Hepatocyte (in vitro differentiated cells): ENCODE data around the gene EFL1. TPM values are rescaled to one million over a fixed set of nuclear protein-coding genes. Genes with fewer than 3 reads are reported as not detected.

Source experiments
- DNase-seq: peaks from one replicate; pipeline ENCODE4 v3.0.0-alpha.2; 2016; ENCODE audit warnings: low spot score
- H2AFZ ChIP-seq: fragments of 200-600 bp; sonication (generic); 2 replicates; pipeline ENCODE4 v1.6.0; 2016; ENCODE audit warnings: antibody characterized with exemption, mild to moderate bottlenecking
- H3K27ac ChIP-seq: fragments of 200-600 bp; sonication (generic); 2 replicates; pipeline ENCODE4 v1.5.1; 2016; ENCODE audit warnings: mild to moderate bottlenecking
- H3K27me3 ChIP-seq: fragments of 200-600 bp; sonication (generic); 2 replicates; pipeline ENCODE4 v1.6.1; 2016
- H3K36me3 ChIP-seq: fragments of 200-600 bp; sonication (generic); replicated peaks from 2 replicates; pipeline ENCODE4 v1.5.1; 2016; ENCODE audit warnings: low read depth; ENCODE audit not compliant: insufficient read depth
- H3K4me1 ChIP-seq: fragments of 200-600 bp; sonication (generic); 2 replicates; pipeline ENCODE4 v1.5.1; 2016; ENCODE audit warnings: mild to moderate bottlenecking, moderate library complexity; ENCODE audit not compliant: insufficient read depth
- H3K4me2 ChIP-seq: fragments of 200-600 bp; sonication (generic); 2 replicates; pipeline ENCODE4 v1.6.0; 2016
- H3K4me3 ChIP-seq: fragments of 200-600 bp; sonication (generic); 2 replicates; pipeline ENCODE4 v1.5.1; 2016; ENCODE audit warnings: mild to moderate bottlenecking
- H3K79me2 ChIP-seq: fragments of 200-600 bp; sonication (generic); 2 replicates; pipeline ENCODE4 v1.6.0; 2017; ENCODE audit warnings: mild to moderate bottlenecking
- H3K9me2 ChIP-seq: fragments of 200-600 bp; sonication (generic); replicated peaks from 2 replicates; pipeline ENCODE4 v1.6.0; 2017; ENCODE audit warnings: mild to moderate bottlenecking; ENCODE audit not compliant: insufficient read depth
- H3K9me3 ChIP-seq: fragments of 200-600 bp; sonication (generic); 2 replicates; pipeline ENCODE4 v1.5.1; 2016; ENCODE audit warnings: low read depth, mild to moderate bottlenecking
- H4K20me1 ChIP-seq: fragments of 200-600 bp; sonication (generic); 2 replicates; pipeline ENCODE4 v1.6.0; 2016; ENCODE audit warnings: mild to moderate bottlenecking; ENCODE audit not compliant: insufficient read depth, poor library complexity, severe bottlenecking
- EZH2 ChIP-seq: fragments of 200-600 bp; sonication (generic); IDR thresholded peaks from 2 replicates; pipeline ENCODE4 v1.6.1; 2016; ENCODE audit warnings: antibody characterized with exemption, mild to moderate bottlenecking, borderline replicate concordance
- EZH2phosphoT487 ChIP-seq: fragments of 200-600 bp; sonication (generic); IDR thresholded peaks from one replicate; pipeline ENCODE4 v1.6.1; 2018; ENCODE audit warnings: antibody characterized with exemption, mild to moderate bottlenecking, low read depth, moderate library complexity; ENCODE audit not compliant: unreplicated experiment, severe bottlenecking
- WGBS: methylation state at CpG from one replicate; pipeline ENCODE4 v1.1.6; 2016; ENCODE audit warnings: low lambda C conversion rate; ENCODE audit errors: missing lambda C conversion rate; 5-methylcytosine and 5-hydroxymethylcytosine counted together
- polyA plus RNA-seq: library from polyadenylated mRNA; unstranded; fragments of >200 nt; fragmentation: Nextera tagmentation; extraction: Ambion mirVana; gene quantifications from 2 replicates; pipeline ENCODE4 v1.2.1, GENCODE V29; 2016
- total RNA-seq: library from RNA; depleted of rRNA; stranded (reverse); fragments of >200 nt; gene quantifications from 2 replicates; pipeline ENCODE4 v1.2.3, GENCODE V29; 2014
- TF ChIP-seq, protein P1 (sequence below): fragments of 200-600 bp; sonication (generic); IDR thresholded peaks from 2 replicates; pipeline ENCODE4 v1.5.1; 2016; ENCODE audit warnings: antibody characterized with exemption, mild to moderate bottlenecking; ENCODE audit not compliant: poor library complexity

Gene EFL1
- total and polyA plus RNA-seq, 2 experiments from 2014 or later, result 11.6 to 19.0 TPM

DNA sequence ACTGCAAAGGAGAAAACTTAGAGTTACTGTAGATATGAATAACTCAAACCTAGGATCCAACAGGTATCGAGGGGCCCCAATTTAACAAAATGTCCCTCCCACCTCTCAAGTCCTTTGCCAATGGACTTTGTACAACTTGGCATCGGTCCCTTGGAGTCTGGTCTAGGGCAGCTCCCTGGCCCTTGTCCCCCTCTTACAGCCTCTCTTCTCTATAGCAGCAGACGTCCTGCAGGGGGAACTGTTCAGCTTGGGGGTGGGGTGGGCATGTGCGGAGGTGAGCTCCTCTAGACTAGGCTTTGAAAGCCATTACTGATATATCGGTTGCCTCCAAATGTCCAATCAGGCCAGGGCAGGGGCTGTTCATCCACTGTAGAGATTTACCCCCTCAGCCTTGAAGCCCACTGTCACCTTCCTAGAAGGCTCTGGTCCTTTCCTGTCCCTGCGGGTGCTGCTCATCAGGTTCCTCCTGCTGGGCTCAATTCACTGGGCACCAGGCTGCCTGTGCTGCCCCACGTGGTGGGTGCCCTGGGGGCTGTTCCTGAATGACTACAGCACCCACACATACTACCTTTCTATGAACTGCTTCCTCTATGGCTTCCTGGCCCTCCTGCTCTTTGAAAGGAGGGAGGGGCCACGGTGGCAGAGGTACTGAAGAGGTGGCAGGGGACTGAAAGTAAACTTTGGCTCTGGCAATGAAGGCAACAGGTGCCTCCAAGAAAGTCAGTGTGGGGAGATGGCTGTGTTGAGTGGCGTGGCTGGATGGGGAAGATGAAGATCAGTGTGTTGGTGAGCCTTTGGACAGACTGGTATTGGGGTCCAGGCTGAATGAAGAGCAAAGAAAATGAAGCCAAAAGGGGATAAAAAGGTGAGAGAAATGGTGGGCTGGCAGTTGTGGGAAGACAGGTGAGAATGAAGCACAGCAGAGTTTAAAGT is 137.9 kb downstream of the EFL1 start:
- H3K27ac ChIP-seq, result no peak overlapping the region
- no peaks in the 10 kb centered on the region for H3K79me2 ChIP-seq
- no peaks in the 10 kb centered on the region for H3K9me2 ChIP-seq
- H3K27me3 ChIP-seq, result no peaks in the 10 kb centered on the region
- 93% methylated on average over 9 of the region's 9 CpGs for WGBS
- no peaks in the 10 kb centered on the region for H3K36me3 ChIP-seq
- H2AFZ ChIP-seq, result no peak overlapping the region
- no peak for TF ChIP-seq EZH2phosphoT487
- no peaks in the 10 kb centered on the region for H3K9me3 ChIP-seq
- no peak overlapping the region for H3K4me3 ChIP-seq
- no peaks in the 10 kb centered on the region for H4K20me1 ChIP-seq
- H3K4me1 ChIP-seq, result peaks cover 11% of the 10 kb centered on the region
- no peak for DNase-seq
- H3K4me2 ChIP-seq, result no peak overlapping the region

DNA sequence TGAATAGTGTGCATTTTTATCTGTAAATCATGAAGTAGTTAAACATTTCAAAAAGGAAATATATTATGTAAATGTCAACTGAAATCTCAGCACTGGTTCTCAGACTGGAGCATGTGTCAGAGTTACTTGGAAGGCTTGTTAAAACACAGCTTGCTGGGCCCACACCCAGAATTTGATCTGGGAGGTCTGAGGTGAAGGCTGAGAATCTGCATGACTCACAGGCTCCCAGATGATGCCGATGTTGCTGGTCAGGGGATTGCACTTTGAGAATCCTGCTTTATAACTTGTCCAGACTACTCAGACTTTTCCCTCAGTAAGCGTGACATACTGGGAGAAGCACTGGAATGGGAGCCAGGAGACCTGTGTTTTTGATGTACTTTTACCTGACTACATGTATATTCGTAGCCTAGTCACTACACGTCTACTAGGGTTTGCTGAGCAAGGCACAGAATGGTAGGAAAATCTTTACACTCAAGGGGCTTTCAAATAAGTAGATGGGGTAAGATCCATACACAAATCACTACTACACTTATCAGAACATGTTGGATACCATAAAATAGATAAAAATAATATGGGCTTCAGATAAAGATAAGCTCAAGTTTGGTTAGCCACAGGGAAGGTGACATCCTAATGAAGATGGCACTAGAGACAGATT is 139.7 kb downstream of the EFL1 start:
- peak overlapping the region; percentile 26 for H3K27ac ChIP-seq
- no peak for TF ChIP-seq EZH2
- TF ChIP-seq EZH2phosphoT487, result no peak
- TF ChIP-seq, protein P1, sequence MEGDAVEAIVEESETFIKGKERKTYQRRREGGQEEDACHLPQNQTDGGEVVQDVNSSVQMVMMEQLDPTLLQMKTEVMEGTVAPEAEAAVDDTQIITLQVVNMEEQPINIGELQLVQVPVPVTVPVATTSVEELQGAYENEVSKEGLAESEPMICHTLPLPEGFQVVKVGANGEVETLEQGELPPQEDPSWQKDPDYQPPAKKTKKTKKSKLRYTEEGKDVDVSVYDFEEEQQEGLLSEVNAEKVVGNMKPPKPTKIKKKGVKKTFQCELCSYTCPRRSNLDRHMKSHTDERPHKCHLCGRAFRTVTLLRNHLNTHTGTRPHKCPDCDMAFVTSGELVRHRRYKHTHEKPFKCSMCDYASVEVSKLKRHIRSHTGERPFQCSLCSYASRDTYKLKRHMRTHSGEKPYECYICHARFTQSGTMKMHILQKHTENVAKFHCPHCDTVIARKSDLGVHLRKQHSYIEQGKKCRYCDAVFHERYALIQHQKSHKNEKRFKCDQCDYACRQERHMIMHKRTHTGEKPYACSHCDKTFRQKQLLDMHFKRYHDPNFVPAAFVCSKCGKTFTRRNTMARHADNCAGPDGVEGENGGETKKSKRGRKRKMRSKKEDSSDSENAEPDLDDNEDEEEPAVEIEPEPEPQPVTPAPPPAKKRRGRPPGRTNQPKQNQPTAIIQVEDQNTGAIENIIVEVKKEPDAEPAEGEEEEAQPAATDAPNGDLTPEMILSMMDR, result no peak
- WGBS, result 57% methylated on average over 4 of the region's 4 CpGs
- peaks cover 6% of the 10 kb centered on the region for H3K4me1 ChIP-seq
- no peaks in the 10 kb centered on the region for H3K9me2 ChIP-seq
- H3K4me3 ChIP-seq, result no peak overlapping the region
- H3K9me3 ChIP-seq, result no peaks in the 10 kb centered on the region
- peak; percentile 61 for DNase-seq
- H3K27me3 ChIP-seq, result no peaks in the 10 kb centered on the region
- no peaks in the 10 kb centered on the region for H3K36me3 ChIP-seq
- H3K79me2 ChIP-seq, result no peaks in the 10 kb centered on the region
- no peaks in the 10 kb centered on the region for H4K20me1 ChIP-seq
- no peak overlapping the region for H2AFZ ChIP-seq
- no peak overlapping the region for H3K4me2 ChIP-seq

DNA sequence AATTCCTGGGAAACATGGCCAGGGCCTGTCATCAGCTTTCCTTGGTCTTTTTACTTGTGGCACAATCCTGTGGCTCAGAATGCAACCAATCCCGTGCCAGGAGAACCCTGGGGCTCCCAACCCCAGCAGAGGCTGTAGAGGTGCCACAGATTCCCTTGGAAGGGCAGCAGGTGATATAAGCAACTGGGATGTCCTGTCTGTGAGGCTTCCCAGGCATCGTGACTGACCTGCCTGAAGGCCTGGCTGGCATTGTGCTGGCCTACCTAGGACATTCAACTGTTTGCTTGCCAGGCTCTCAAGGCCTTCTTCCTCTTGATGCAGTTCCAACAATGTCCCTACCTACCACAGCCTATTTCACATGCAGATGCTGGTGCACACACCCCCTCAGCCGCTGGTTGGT is 144.5 kb downstream of the EFL1 start:
- Histone ChIP-seq H3K4me3 (no peak overlapping the region), H3K27me3 (no peaks in the 10 kb centered on the region), H3K27ac (no peak overlapping the region), H3K79me2 (no peaks in the 10 kb centered on the region), H3K4me2 (no peak overlapping the region), H2AFZ (no peak overlapping the region), H3K9me3 (no peaks in the 10 kb centered on the region), H3K9me2 (no peaks in the 10 kb centered on the region), H3K4me1 (peaks cover 3% of the 10 kb centered on the region), H4K20me1 (no peaks in the 10 kb centered on the region), H3K36me3 (no peaks in the 10 kb centered on the region)
- DNase-seq, result no peak
- TF ChIP-seq, protein P1, result no peak
- TF ChIP-seq EZH2 (no peak), EZH2phosphoT487 (no peak)
- WGBS, result 77% methylated on average over 3 of the region's 3 CpGs

DNA sequence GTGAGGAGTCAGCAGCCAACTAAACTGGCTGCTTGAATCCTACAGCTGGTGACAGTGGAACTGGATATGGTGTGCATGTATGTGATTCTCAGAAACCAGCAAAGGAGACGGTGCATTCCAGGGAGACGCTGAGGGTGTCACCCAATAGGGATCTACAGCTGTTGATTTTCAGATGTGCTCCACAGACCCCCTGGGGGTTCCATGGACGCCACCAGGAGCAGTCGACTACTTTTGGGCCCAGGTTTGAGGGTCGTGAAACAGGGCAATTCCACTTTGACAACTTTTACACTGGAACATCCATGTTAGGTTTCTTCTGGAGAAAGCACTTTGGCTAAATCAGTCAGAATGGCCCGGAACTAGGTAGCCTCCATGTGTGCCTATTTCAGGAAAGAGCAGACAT is 145.2 kb downstream of the EFL1 start:
- Histone ChIP-seq H3K9me3 (no peaks in the 10 kb centered on the region), H3K27me3 (no peaks in the 10 kb centered on the region), H3K4me3 (no peak overlapping the region), H2AFZ (no peak overlapping the region), H3K4me1 (peaks cover under 1% of the 10 kb centered on the region), H3K27ac (no peak overlapping the region), H3K36me3 (no peaks in the 10 kb centered on the region), H3K9me2 (no peaks in the 10 kb centered on the region), H3K4me2 (no peak overlapping the region), H3K79me2 (no peaks in the 10 kb centered on the region), H4K20me1 (no peaks in the 10 kb centered on the region)
- 97% methylated on average over 6 of the region's 6 CpGs for WGBS
- TF ChIP-seq EZH2phosphoT487, result no peak
- TF ChIP-seq EZH2, result no peak
- TF ChIP-seq, protein P1, result no peak
- no peak for DNase-seq
